PC-9 (cell line): ENCODE data around the gene ELAVL1. TPM values are rescaled to one million over a fixed set of nuclear protein-coding genes. Genes with fewer than 3 reads are reported as not detected.

Experiments used
- BruUV-seq: library from RNA; stranded (reverse); fragments of 400-500 nt; replicated peaks from 2 replicates; lab custom pipeline; 2021; lab: Mats Ljungman, UMichigan
- CTCF ChIA-PET: fragments of 300-600 bp; sonication (Branson Sonifier 250); formaldehyde crosslinking; loops from one replicate; lab custom pipeline; 2022; ENCODE audit warnings: antibody characterized with exemption; lab: Charles Lee
- POLR2A ChIA-PET: fragments of 300-600 bp; sonication (Branson Sonifier 250); formaldehyde crosslinking; loops from one replicate; lab custom pipeline; 2022; ENCODE audit warnings: antibody characterized with exemption; ENCODE audit not compliant: unreplicated experiment; lab: Charles Lee
- DNase-seq, 2 experiments: peaks; one replicate each; pipeline versions ENCODE4 v3.0.0 to v3.0.0-alpha.2; 2015 to 2022; ENCODE audit warnings: mixed read lengths in 1 of 2
- H2AFZ ChIP-seq: fragments of 200-600 bp; sonication (generic); 2 replicates; pipeline ENCODE4 v1.8.1; 2017; ENCODE audit warnings: antibody characterized with exemption
- H3F3A ChIP-seq: fragments of 200-600 bp; sonication (generic); 2 replicates; pipeline ENCODE4 v1.8.1; 2017; ENCODE audit warnings: antibody characterized with exemption, mild to moderate bottlenecking, low read depth; ENCODE audit not compliant: insufficient read depth
- H3K27ac ChIP-seq: fragments of 200-600 bp; sonication (generic); 2 replicates; pipeline ENCODE4 v1.6.1; 2016; ENCODE audit warnings: mixed run types
- H3K27me3 ChIP-seq: fragments of 200-600 bp; sonication (generic); 2 replicates; pipeline ENCODE4 v1.6.1; 2016; ENCODE audit warnings: low read depth, mixed run types; ENCODE audit not compliant: insufficient read depth
- H3K36me3 ChIP-seq: fragments of 200-600 bp; sonication (generic); 2 replicates; pipeline ENCODE4 v1.6.1; 2016; ENCODE audit warnings: low read depth, mixed run types
- H3K4me1 ChIP-seq: fragments of 200-600 bp; sonication (generic); replicated peaks from 2 replicates; pipeline ENCODE4 v1.6.1; 2016; ENCODE audit warnings: mixed run types; ENCODE audit not compliant: insufficient read depth
- H3K4me2 ChIP-seq: fragments of 200-600 bp; sonication (generic); 2 replicates; pipeline ENCODE4 v1.6.1; 2017; ENCODE audit warnings: mixed run types
- H3K4me3 ChIP-seq: fragments of 200-600 bp; sonication (generic); 2 replicates; pipeline ENCODE4 v1.6.1; 2016; ENCODE audit warnings: mixed run types
- H3K79me2 ChIP-seq: fragments of 200-600 bp; sonication (generic); 2 replicates; pipeline ENCODE4 v1.6.1; 2017; ENCODE audit warnings: low read depth, mixed run types
- H3K9me2 ChIP-seq: fragments of 200-600 bp; sonication (generic); 2 replicates; pipeline ENCODE4 v1.8.1; 2017; ENCODE audit warnings: mild to moderate bottlenecking; ENCODE audit not compliant: insufficient read depth
- H3K9me3 ChIP-seq: fragments of 200-600 bp; sonication (generic); 2 replicates; pipeline ENCODE4 v1.8.1; 2016; ENCODE audit warnings: low read depth; ENCODE audit not compliant: insufficient read depth
- H4K20me1 ChIP-seq: fragments of 200-600 bp; sonication (generic); 2 replicates; pipeline ENCODE4 v1.8.1; 2017; ENCODE audit not compliant: insufficient read depth
- EZH2 ChIP-seq: fragments of 200-600 bp; sonication (generic); IDR thresholded peaks from 2 replicates; pipeline ENCODE4 v1.8.0; 2017; ENCODE audit warnings: antibody characterized with exemption, low read depth
- intact Hi-C: fragments of 100-400 bp; cut with micrococcal nuclease; formaldehyde crosslinking; loops from one replicate; pipeline ENCODE4 v1.10.0; 2022; ENCODE audit not compliant: unreplicated experiment
- total RNA-seq: library from RNA; stranded (reverse); gene quantifications from 2 replicates; pipeline ENCODE4 v1.2.3, GENCODE V29; 2021
- TF ChIP-seq, protein P1 (sequence below): fragments of 200-600 bp; sonication (generic); conservative IDR thresholded peaks from 2 replicates; pipeline ENCODE4 v1.6.1; 2017; ENCODE audit warnings: mixed run types, antibody characterized with exemption, mild to moderate bottlenecking, moderate library complexity

Gene ELAVL1
- total RNA-seq, 1 experiment from 2014 or later, result 108 TPM

DNA sequence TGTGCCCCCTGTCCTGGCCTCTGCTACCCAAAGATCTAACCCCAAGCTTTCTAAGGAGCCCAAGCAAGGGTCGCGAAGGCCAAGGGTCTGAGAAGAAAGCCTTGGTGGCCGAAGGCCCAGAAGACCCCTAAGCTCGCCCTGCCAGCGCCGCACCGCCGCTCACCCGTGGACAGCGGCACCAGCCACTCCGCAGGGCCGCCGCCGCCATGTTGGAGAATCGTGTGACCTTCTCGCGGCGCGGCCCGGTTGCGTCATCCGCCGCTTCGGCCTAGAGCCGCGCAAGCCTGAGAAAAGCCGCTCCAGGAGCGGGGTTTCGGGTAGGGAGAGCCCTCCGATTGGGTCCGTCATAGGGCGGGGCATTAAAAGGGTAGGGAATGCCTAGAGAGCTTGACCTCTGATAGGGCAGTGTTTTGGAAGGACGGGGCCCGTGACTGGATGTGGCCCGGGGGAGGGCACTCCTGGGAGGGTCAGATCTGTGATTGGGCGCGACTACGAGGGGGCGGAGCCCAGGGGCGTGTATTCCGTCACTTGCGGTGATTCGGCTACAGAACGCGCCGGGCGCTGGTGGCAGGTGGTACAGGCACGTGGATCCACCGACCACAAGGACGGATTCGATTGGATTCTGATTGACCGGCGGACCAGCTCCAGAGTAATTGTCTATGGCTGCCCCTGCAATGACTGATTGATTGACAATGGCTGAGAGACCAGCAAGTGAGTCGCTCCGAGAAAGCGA lies 61.8 kb downstream of the ELAVL1 start, which contains the start of gene TIMM44:
Gene TIMM44, minus strand, starts transcription at position 223 of the 733 bp plus-strand sequence. Its CDS starts 15 bp downstream, at position 208.
- Histone ChIP-seq H3K4me2 (peak within 1 kb of the TSS; percentile 91), H3F3A (peaks cover 13% of the 10 kb centered on the region; the same call in 1 of the 2 replicates), H3K36me3 (0 out of 2 replicates have a peak, but pooled peaks cover 15% of the 10 kb centered on the region), H3K27me3 (no peaks in the 10 kb centered on the region), H3K27ac (peak within 1 kb of the TSS; percentile 91), H3K4me3 (peak within 1 kb of the TSS; percentile 87), H3K9me3 (no peaks in the 10 kb centered on the region), H4K20me1 (peaks cover 10% of the 10 kb centered on the region), H3K4me1 (peaks cover 17% of the 10 kb centered on the region), H3K9me2 (no peaks in the 10 kb centered on the region), H3K79me2 (peaks cover 41% of the 10 kb centered on the region), H2AFZ (peak within 1 kb of the TSS; percentile 90)
- BruUV-seq, result no TSS peak
- intact Hi-C loops, result loop anchor here (1.0 to 5.0 kb wide), 3 partner anchors 59 to 310 kb away; no protein-coding TSS in a partner anchor
- POLR2A ChIA-PET, result interaction anchor here (0.7 to 1.0 kb wide), 6 partner anchors 15 to 649 kb away, joined by 3 to 8 read pairs (median 4); partner anchors contain the start of gene SNAPC2
- peak; percentile 99 for DNase-seq
- CTCF ChIA-PET, result interaction anchor here (0.5 to 2.9 kb wide), 12 partner anchors 14 to 1808 kb away, joined by 3 to 25 read pairs (median 4); partner anchors contain the start of genes ACSBG2 and LRRC8E
- no peak for TF ChIP-seq EZH2
- TF ChIP-seq, protein P1, sequence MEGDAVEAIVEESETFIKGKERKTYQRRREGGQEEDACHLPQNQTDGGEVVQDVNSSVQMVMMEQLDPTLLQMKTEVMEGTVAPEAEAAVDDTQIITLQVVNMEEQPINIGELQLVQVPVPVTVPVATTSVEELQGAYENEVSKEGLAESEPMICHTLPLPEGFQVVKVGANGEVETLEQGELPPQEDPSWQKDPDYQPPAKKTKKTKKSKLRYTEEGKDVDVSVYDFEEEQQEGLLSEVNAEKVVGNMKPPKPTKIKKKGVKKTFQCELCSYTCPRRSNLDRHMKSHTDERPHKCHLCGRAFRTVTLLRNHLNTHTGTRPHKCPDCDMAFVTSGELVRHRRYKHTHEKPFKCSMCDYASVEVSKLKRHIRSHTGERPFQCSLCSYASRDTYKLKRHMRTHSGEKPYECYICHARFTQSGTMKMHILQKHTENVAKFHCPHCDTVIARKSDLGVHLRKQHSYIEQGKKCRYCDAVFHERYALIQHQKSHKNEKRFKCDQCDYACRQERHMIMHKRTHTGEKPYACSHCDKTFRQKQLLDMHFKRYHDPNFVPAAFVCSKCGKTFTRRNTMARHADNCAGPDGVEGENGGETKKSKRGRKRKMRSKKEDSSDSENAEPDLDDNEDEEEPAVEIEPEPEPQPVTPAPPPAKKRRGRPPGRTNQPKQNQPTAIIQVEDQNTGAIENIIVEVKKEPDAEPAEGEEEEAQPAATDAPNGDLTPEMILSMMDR, result no peak

DNA sequence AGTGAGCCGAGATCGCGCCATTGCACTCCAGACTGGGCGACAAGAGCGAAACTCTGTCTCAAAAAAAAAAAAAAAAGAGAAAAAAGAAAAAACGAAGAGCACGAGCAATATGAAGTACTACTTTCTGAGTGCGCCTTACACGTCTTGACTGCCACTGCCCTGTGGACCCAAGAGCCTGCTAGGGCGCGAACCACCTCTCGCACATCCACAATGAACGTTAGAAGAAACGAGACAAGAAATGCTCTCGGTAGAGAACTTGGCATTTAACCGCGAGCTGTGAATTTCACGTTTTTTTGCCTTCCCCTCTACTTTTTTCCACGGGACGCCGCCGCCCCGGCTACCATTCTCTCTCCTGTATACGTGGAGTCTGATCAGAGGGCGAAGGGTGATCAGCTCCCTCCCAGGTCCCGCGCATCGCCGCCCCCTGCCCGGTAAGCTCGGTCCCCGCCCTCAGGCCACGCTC lies 62.4 kb downstream of the ELAVL1 start:
- peak overlapping the region; percentile 91 for H3K27ac ChIP-seq
- H3K79me2 ChIP-seq, result peaks cover 41% of the 10 kb centered on the region
- H3K4me1 ChIP-seq, result peaks cover 17% of the 10 kb centered on the region
- H3K9me3 ChIP-seq, result no peaks in the 10 kb centered on the region
- no peak for DNase-seq
- H3K36me3 ChIP-seq, result peaks cover 20% of the 10 kb centered on the region
- H3K4me3 ChIP-seq, result peak overlapping the region; percentile 87
- BruUV-seq, result no TSS peak
- ChIA-PET POLR2A (interaction anchor here (1.0 kb wide), 1 partner anchor 14 kb away, joined by 7 read pairs; no protein-coding TSS in a partner anchor), CTCF (interaction anchor here (0.5 to 2.9 kb wide), 9 partner anchors 14 to 1807 kb away, joined by 3 to 25 read pairs (median 3); partner anchors contain the start of gene ACSBG2)
- no peaks in the 10 kb centered on the region for H3K27me3 ChIP-seq
- intact Hi-C loops, result loop anchor here (5.0 kb wide), 1 partner anchor 174 kb away; no protein-coding TSS in a partner anchor
- peaks cover 15% of the 10 kb centered on the region; the same call in 1 of the 2 replicates for H3F3A ChIP-seq
- H3K4me2 ChIP-seq, result peak overlapping the region; percentile 77
- TF ChIP-seq, protein P1, result no peak
- no peak for TF ChIP-seq EZH2
- H4K20me1 ChIP-seq, result peaks cover 10% of the 10 kb centered on the region
- peak overlapping the region; percentile 76 for H2AFZ ChIP-seq
- H3K9me2 ChIP-seq, result no peaks in the 10 kb centered on the region

DNA sequence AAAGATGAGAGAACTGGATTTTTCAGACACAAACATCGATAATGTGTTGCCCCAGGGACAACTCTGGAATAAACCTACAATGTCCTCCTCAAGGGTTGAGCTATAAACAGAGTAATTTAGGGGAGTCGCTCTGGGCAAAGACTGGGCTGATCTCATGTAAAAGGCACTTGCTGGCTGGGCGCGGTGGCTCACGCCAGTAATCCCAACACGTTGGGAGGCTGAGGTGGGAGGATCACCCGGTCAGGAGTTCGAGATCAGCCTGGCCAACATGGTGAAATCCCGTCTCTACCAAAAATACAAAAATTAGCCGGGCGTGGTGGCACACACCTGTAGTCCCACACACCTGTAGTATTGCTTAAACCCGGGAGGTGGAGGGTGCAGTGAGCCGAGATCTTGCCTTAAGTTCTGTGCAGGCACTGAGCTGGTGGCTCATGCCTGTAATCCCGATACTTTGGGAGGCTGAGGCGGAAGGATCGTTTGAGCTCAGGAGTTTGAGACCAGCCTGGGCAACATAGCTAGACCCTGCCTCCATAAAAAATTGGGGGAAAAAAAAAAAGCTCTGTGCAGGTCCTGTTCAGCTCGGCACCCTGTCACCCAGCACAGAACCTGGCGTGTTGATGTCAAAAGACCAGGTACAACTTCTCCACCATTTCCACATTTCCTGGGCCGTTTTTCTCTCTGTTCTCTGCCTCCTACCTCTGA lies 63.4 kb downstream of the ELAVL1 start:
- TF ChIP-seq, protein P1, result no peak
- TF ChIP-seq EZH2, result no peak
- POLR2A ChIA-PET, result no interaction called here
- peak overlapping the region; percentile 77 for H3K4me2 ChIP-seq
- peak overlapping the region; percentile 87 for H3K4me3 ChIP-seq
- no peaks in the 10 kb centered on the region for H3K9me2 ChIP-seq
- H3K79me2 ChIP-seq, result peaks cover 46% of the 10 kb centered on the region
- H3F3A ChIP-seq, result peaks cover 17% of the 10 kb centered on the region; the same call in 1 of the 2 replicates
- H3K27ac ChIP-seq, result peak overlapping the region; percentile 91; the same call in 1 of the 2 replicates
- H3K4me1 ChIP-seq, result peaks cover 17% of the 10 kb centered on the region
- no peaks in the 10 kb centered on the region for H3K9me3 ChIP-seq
- no peak for DNase-seq
- peaks cover 15% of the 10 kb centered on the region for H4K20me1 ChIP-seq
- intact Hi-C loops, result loop anchor here (5.0 kb wide), 1 partner anchor 175 kb away; no protein-coding TSS in a partner anchor
- H3K36me3 ChIP-seq, result peaks cover 27% of the 10 kb centered on the region
- BruUV-seq, result TSS peak; percentile 43
- H3K27me3 ChIP-seq, result no peaks in the 10 kb centered on the region
- H2AFZ ChIP-seq, result no peak overlapping the region
- CTCF ChIA-PET, result interaction anchor here (2.9 kb wide), 1 partner anchor 13 kb away, joined by 25 read pairs; no protein-coding TSS in a partner anchor
